T-helper 2 cell (primary cell): ENCODE results near the gene GRN.
A peak's percentile ranks its signal among the peaks of the same experiment; 100 is the strongest.
"Not testable (repeated sequence)": the region's sequence is repeated elsewhere in the genome, so short reads cannot be mapped to it uniquely, and the experiment has no call there.

Source experiments
- DNase-seq, 5 experiments: peaks; one replicate each; pipeline versions ENCODE4 v3.0.0 to v3.0.0-alpha.2; 2012 to 2022

The GRN gene

DNA sequence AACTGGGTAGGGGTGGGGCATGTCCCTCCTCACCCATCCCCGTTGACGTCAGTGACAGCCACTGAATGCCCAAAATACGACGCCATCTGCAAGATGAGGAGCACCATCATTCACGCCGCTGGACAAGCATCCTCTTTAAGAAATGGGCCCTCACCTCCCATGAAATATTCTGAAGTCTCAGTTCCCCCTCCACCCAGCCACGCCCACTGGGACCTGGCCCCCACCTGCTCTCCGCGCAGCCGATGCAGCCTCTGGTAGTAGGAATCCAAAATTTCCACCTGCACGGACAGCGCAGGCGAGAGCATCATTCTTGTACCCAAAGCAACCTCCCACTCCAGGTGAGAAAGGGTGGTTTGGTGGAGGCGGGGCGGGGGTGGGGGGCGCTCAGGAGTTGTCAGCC lies 38.8 kb downstream of the GRN start:
- DNase-seq: no peak

- DNase-seq: no peak
Observed at GRCh38 chr17:44384281-44384822, 39.2 kb downstream of the GRN start.

GRCh38 chr17:44384823-44385286 lies 39.8 kb downstream of the GRN start:
- DNase-seq: peak in 1 of 5 experiments; percentile 22

DNA sequence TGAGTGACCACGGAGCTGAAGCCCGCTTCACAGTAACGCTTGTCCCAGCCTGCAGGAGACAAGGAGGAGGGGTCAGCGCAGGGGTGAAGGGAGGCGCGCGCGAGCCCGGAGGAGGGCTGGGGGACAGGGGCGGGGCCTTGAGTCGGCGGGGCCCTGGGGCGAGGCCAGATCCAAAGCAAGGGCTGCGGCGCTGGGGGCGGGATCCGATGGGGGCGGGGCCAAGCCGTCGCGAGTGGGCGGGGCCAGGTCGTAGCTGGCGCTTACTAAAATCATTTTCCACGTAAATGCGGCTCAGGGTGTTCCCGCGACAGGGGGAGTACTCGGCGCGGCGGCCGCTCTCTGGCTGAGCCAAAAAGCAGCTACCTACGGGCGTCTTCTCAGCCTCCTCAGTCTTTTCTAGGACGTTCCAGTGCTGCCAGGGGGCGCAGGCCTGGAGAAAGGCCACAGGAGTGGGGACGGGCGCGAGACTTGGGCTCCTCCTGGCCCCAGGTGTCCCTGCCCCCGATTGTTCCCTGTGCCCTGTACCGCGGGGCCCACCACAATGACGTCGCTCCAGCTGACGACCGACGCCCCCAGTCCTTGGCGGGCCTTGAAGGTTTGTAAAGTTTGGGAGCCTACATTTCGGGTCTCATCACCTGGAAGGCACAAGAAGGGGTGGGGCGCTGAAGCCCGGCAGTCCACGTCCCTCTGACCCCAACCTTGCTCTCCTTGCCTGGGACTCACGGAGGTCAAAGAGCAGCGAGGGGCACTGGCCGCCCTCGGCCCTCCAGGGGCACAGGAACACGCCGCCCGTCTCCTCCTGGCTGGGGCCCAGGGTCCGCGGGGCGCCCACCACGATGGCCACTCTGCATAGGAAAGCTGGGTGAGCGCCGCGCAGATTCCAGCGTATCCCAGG lies 40.4 kb downstream of the GRN start:
- DNase-seq: peak; percentile 60 to 89 (median 79)

GRCh38 chr17:44386182-44386525 lies 41.1 kb downstream of the GRN start:
- no peak for DNase-seq

DNA sequence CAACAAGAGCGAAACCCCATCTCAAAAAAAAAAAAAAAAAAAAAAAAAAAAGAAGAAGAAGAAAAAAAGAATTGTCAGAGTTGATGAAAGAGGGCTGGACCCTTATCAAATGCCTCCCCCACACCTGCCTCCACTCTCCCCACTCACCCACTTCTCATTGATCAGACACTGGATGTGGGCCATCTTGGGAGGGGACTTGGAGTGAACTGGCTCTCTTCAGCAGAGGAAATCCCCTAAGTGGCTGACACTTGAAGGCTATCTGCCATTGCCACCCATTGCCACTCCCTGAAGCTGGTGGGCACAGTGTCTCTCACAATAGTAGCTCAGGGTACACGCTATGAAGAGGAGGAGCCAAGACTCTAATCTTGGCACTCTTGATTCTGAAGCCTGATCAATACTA lies 42.7 kb downstream of the GRN start:
- DNase-seq: no peak

GRCh38 chr17:44389281-44389680 lies 44.2 kb downstream of the GRN start, which contains the start of gene ITGA2B:
TSS of gene ITGA2B (minus strand) at chr17:44389649. CDS start at chr17:44389473, 176 bp downstream.
- no peak for DNase-seq

GRCh38 chr17:44389723-44390202 lies 44.7 kb downstream of the GRN start:
- DNase-seq: no peak

- no peak for DNase-seq
Observed at GRCh38 chr17:44390250-44390870, 45.3 kb downstream of the GRN start.

GRCh38 chr17:44394112-44394511 lies 49.0 kb downstream of the GRN start:
- not testable (repeated sequence) for DNase-seq

DNA sequence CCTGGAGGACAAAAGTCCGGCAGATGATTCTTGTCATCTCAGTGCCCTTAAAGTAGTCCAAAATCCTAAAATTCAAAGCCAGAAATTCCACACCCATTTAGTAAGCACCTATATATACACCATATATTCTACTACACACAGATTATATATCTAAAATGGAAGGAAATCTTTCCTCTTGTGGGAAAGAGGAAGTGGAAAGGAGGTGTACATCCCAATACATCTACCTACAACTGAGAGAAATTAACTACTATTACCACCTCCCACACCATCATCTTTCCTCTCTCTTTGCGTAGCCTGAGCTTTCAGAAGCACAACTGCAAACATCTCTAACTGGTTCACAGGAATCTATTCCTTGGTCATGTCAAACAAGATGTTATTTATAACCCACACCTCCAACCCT lies 49.7 kb downstream of the GRN start:
- no peak for DNase-seq

DNA sequence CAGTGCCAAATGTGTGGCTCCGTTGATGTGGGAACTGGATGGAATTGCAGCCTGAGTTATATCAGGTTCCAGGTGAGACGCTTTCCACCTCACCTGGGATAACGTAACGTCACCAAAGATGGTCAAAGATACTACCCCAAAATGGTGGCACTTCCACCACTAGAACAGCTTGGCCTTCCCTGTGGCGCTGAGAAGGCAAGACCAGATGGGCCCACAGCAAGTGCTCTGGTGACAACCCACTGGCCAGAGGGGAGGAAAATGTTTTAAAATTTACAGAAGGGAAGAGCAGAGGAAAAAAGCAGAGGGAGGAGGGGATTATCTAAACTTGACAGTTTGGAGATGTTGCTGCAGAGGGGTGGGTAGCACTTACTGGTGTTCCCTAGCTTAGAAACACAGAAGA lies 51.8 kb downstream of the GRN start:
- DNase-seq: no peak

GRCh38 chr17:44397479-44398440 lies 52.7 kb downstream of the GRN start:
- DNase-seq: no peak

DNA sequence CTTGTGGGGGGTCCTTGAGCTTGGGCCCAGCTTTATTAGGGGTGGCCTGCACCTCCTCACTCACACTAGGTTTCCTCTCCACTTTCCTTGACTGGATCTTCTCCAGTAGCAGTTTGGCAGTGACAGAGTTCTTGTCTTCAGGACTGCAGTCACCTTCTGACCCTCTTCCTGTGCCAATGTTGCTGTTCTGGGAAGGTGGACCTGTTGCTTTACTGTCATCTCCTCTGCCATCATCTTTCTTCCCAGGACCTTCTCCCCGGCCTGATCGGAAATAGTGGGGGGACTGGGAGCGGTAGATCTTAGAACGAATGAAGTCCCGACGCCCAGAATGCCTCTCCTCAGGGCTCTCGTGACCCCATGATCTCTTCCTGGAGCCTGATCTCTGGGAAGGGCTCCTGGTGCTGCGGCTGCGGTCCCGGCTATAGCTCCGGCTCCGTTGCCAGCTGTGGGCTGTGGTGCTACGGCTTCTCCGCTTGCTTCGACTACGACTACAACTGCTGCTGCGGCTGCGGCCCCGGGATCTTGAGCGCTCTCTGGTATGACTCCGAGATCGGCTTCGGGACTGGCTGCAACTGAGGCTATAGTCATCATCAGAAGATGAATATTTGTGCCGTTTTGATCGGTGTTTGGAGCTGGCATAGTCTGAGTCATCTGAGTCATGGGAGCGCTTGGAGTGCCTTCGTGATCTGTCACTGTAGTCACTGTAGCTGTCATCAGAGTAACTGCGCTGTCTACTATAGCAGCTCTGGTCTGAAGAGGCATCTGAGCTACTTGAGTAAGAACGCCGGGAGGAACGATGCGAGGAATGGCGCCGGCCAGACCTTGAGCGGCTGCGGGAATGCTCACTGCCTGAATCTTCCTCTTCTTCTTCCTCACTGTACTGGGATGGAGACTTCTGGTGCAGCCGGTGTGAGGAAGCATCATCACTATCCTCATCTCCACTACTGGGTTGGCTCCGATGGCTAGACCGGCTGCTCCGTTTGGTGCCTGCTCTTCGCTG lies 53.9 kb downstream of the GRN start:
- DNase-seq: no peak

DNA sequence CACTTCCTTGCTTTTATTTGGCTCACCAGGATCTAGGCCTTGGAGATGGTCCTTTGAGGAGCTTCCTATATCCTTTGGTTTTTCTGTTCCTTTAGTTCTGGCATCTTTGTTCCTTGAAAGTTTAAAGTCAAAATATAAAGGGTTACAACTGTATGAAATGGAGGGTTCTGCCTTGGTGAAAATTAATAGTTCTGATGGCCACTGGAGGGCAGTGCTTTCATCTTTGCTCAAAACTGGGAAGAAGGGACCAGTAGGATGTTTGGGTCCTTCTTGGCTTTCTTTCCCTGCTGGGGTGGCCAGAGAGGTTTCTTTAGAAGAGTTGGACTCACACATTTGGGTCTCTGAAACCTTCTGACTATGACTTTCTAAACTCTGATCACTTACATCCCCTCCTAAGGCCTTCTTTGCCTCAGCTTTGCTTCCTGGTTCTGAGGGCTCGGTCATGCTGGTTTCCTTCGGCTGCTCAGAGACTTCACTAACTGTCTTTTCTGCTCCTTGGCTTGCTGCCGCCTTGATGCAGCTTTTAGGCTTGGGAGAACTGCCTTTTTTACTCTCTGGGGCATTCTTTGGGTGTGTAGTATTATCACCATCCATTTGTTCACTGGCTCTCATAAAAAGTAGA lies 55.2 kb downstream of the GRN start:
- no peak for DNase-seq
